ENCODE measurements around the gene C21orf91. TPM values are rescaled to one million over a fixed set of nuclear protein-coding genes. Genes with fewer than 3 reads are reported as not detected.

The C21orf91 gene
- total and polyA plus RNA-seq, 2 donors (not counting 1 experiment from before 2014, with no cell fraction given): 6.7 to 32.3 TPM

DNA sequence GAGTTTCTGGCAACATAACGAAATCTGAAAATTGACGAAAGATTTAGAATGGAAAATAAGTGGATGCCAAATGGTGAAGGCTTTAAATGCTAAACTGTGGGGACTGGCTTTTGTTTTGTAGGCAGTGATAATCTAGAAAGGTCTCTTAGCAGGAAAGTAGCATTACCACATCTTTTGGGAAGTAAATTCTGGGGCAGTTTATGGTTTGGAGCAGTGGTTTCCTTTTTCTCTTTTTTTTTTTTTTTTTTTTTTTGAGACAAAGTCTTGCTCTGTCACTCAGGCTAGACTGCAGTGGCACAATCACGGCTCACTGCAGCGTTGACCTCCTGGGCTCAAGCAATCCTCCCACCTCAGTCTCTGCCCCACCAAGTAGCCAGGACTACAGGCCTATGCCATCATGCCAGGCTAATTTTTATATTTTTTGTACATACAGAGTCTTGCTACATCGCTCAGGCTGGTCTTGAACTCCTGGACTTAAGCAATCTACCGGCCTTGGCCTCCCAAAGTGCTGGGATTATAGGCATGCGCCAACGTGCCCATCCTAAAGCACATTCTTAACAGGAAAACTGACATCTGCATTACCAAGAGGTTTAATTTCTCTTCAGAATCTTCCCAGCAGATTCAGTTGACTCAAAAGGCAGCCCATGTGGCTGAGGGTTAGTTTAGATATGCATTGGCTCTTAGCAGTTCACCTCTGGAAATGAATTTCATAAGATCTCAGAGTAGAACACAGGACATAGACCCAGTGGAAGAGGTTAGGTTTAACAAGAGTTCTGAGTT, 32.9 kb downstream of the C21orf91 start:
- no peak overlapping the region for H3K27ac Mint-ChIP-seq
- H3K4me1 ChIP-seq (ENCODE audit: control insufficient read depth in 2 of 2, insufficient read depth in 2 of 2, low read length in 2 of 2): peaks cover 42 to 50% of the 10 kb centered on the region in 2 donors
- intact Hi-C loops (cut with micrococcal nuclease): no loop called here
- no peak overlapping the region for H3K4me3 Mint-ChIP-seq
- H3K27me3 Mint-ChIP-seq: no peaks in the 10 kb centered on the region
- H3K36me3 ChIP-seq (replicated peaks in 1 of 2; ENCODE audit: control extremely low read depth in 1 of 2, control insufficient read depth in 1 of 2, extremely low read depth in 1 of 2, insufficient read depth in 2 of 2, low read length in 1 of 2): peaks cover 2 to 9% of the 10 kb centered on the region in 2 experiments
- H3K9me3 Mint-ChIP-seq (ENCODE audit: insufficient read depth): peaks cover 5% of the 10 kb centered on the region
- H3K9me3 ChIP-seq (ENCODE audit: control extremely low read depth in 1 of 3, control insufficient read depth in 2 of 3, insufficient read depth in 1 of 3, low read length in 2 of 3): peaks cover 0 to 4% (median 1%) of the 10 kb centered on the region in 3 donors
- 36% methylated on average over 7 of the region's 8 CpGs for WGBS (ENCODE audit: insufficient coverage)
- H3K4me1 Mint-ChIP-seq: peaks cover 65% of the 10 kb centered on the region
- no peak for ATAC-seq (ENCODE audit: low read depth)
- CTCF ChIA-PET: no interaction called here
- H2AFZ ChIP-seq (ENCODE audit: insufficient read depth, low read depth, low read length, poor library complexity, severe bottlenecking): no peak overlapping the region
- peaks cover 0 to 3% (median 0%) of the 10 kb centered on the region in 4 experiments for H3K27me3 ChIP-seq (replicated peaks in 1 of 4; ENCODE audit: control extremely low read depth in 1 of 4, control insufficient read depth in 3 of 4, insufficient read depth in 4 of 4, low read length in 3 of 4)
- no peak overlapping the region for H3K4me2 ChIP-seq (replicated peaks; ENCODE audit: low read depth, low read length, poor library complexity, severe bottlenecking)
- TF ChIP-seq EZH2 (IDR thresholded peaks at IDR 0.05; ENCODE audit: borderline replicate concordance, insufficient read depth, low read depth, low read length, poor library complexity, severe bottlenecking): no peak
- TF ChIP-seq, protein P1, sequence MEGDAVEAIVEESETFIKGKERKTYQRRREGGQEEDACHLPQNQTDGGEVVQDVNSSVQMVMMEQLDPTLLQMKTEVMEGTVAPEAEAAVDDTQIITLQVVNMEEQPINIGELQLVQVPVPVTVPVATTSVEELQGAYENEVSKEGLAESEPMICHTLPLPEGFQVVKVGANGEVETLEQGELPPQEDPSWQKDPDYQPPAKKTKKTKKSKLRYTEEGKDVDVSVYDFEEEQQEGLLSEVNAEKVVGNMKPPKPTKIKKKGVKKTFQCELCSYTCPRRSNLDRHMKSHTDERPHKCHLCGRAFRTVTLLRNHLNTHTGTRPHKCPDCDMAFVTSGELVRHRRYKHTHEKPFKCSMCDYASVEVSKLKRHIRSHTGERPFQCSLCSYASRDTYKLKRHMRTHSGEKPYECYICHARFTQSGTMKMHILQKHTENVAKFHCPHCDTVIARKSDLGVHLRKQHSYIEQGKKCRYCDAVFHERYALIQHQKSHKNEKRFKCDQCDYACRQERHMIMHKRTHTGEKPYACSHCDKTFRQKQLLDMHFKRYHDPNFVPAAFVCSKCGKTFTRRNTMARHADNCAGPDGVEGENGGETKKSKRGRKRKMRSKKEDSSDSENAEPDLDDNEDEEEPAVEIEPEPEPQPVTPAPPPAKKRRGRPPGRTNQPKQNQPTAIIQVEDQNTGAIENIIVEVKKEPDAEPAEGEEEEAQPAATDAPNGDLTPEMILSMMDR (IDR thresholded peaks at IDR 0.05): no peak
- no peak for DNase-seq
- no peaks in the 10 kb centered on the region for H3K79me2 ChIP-seq (ENCODE audit: control insufficient read depth, insufficient read depth, low read length)
- no peaks in the 10 kb centered on the region for H4K20me1 ChIP-seq (ENCODE audit: control insufficient read depth, insufficient read depth, low read length, poor library complexity, severe bottlenecking)
- POLR2A ChIA-PET: no interaction called here
- no peak overlapping the region for H3K9ac ChIP-seq (ENCODE audit: low read length)
- H3K4me3 ChIP-seq (ENCODE audit: control extremely low read depth in 1 of 5, extremely low read depth in 1 of 5, insufficient read depth in 1 of 5, low read depth in 2 of 5, low read length in 4 of 5): no peak overlapping the region
- H3K27ac ChIP-seq (ENCODE audit: low read length in 2 of 2): no peak overlapping the region

DNA sequence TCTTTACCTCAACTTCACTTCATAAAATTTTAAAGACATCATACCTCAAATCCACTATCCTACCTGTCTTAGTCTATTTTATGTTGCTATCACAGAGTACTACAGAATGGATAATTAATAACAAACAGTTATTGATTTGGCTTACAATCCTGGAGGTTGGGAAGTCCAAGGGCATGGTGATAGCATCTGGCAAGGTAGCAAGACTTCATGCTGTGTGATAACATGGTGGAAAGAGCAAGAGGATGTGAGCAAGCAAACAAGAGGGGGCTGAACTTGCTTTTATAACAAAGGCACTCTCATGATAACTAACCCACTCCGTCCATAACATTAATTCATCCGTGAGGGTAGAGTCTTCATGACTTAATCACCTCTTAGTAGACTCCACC, 33.8 kb downstream of the C21orf91 start:
- no peaks in the 10 kb centered on the region for H3K27me3 Mint-ChIP-seq
- intact Hi-C loops (cut with micrococcal nuclease): no loop called here
- Histone ChIP-seq H3K27me3 (replicated peaks in 1 of 4; ENCODE audit: control extremely low read depth in 1 of 4, control insufficient read depth in 3 of 4, insufficient read depth in 4 of 4, low read length in 3 of 4) (peaks cover 0 to 5% (median 0%) of the 10 kb centered on the region in 4 experiments), H3K9me3 (ENCODE audit: control extremely low read depth in 1 of 3, control insufficient read depth in 2 of 3, insufficient read depth in 1 of 3, low read length in 2 of 3) (peaks cover 0 to 4% (median 1%) of the 10 kb centered on the region in 3 donors), H3K4me3 (ENCODE audit: control extremely low read depth in 1 of 5, extremely low read depth in 1 of 5, insufficient read depth in 1 of 5, low read depth in 2 of 5, low read length in 4 of 5) (no peak overlapping the region), H3K79me2 (ENCODE audit: control insufficient read depth, insufficient read depth, low read length) (no peaks in the 10 kb centered on the region), H3K4me1 (ENCODE audit: control insufficient read depth in 2 of 2, insufficient read depth in 2 of 2, low read length in 2 of 2) (peaks cover 50 to 59% of the 10 kb centered on the region in 2 donors), H3K9ac (ENCODE audit: low read length) (no peak overlapping the region), H3K36me3 (replicated peaks in 1 of 2; ENCODE audit: control extremely low read depth in 1 of 2, control insufficient read depth in 1 of 2, extremely low read depth in 1 of 2, insufficient read depth in 2 of 2, low read length in 1 of 2) (peaks cover 2 to 9% of the 10 kb centered on the region in 2 experiments), H2AFZ (ENCODE audit: insufficient read depth, low read depth, low read length, poor library complexity, severe bottlenecking) (no peak overlapping the region), H4K20me1 (ENCODE audit: control insufficient read depth, insufficient read depth, low read length, poor library complexity, severe bottlenecking) (no peaks in the 10 kb centered on the region), H3K27ac (ENCODE audit: low read length in 2 of 2) (no peak overlapping the region), H3K4me2 (replicated peaks; ENCODE audit: low read depth, low read length, poor library complexity, severe bottlenecking) (no peak overlapping the region)
- ATAC-seq (ENCODE audit: low read depth) (no peak), DNase-seq (no peak)
- peak overlapping the region; percentile 94 for H3K27ac Mint-ChIP-seq
- H3K4me3 Mint-ChIP-seq: peak overlapping the region; percentile 87
- peaks cover 5% of the 10 kb centered on the region for H3K9me3 Mint-ChIP-seq (ENCODE audit: insufficient read depth)
- TF ChIP-seq, protein P1 (IDR thresholded peaks at IDR 0.05): no peak
- no peak for TF ChIP-seq EZH2 (IDR thresholded peaks at IDR 0.05; ENCODE audit: borderline replicate concordance, insufficient read depth, low read depth, low read length, poor library complexity, severe bottlenecking)
- H3K4me1 Mint-ChIP-seq: peaks cover 72% of the 10 kb centered on the region
- CTCF ChIA-PET: no interaction called here
- POLR2A ChIA-PET: no interaction called here
- WGBS (ENCODE audit: insufficient coverage): 100% methylated on average over 2 of the region's 2 CpGs

Measured in B cell (primary cell).